D721Med (cell line): Measurements from ENCODE around the gene ODR4.
"Not testable (repeated sequence)": the region's sequence is repeated elsewhere in the genome, so short reads cannot be mapped to it uniquely, and the experiment has no call there.

ENCODE experiments used
- DNase-seq: peaks from one replicate; pipeline ENCODE4 v3.0.0; 2011; ENCODE audit warnings: low spot score; ENCODE audit not compliant: insufficient read length
- FAIRE-seq: peaks from 2 replicates; lab custom pipeline; 2011; peaks lifted over from hg19 to GRCh38; lab: Jason Lieb, UNC
- CTCF ChIP-seq: IDR thresholded peaks from 2 replicates; pipeline ENCODE4 v1.5.1; 2012; ENCODE audit warnings: mild to moderate bottlenecking, control low read depth; ENCODE audit not compliant: insufficient read depth; ENCODE audit errors: missing control alignments

The ODR4 gene

GRCh38 chr1:186374303-186375151 lies 1.1 kb upstream of the ODR4 start:
- FAIRE-seq (no peak), DNase-seq (no peak)
- no peak for TF ChIP-seq CTCF

DNA sequence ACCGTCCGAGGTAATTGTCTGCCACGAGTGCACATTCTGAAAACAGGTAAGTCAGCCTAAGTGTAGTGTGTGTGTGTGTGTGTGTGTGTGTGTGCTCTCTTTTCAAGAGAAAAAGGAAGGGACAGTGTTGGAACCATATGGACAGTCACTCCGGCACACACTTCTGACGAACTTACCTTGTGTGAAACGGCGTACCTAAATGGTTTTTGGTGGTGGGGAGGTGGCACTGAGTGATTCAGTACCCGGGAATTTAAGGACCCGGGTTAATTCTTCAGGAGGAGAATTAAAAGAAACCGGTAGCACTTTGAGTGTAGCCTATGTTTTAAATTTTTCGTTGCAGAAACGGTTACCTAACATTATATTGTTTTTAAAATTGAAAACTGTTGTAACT lies 286 bp downstream of the ODR4 start:
- DNase-seq (no peak), FAIRE-seq (peak; percentile 6)
- no peak for TF ChIP-seq CTCF

- no peak for DNase-seq
- peak; percentile 69 for FAIRE-seq
- no peak for TF ChIP-seq CTCF
Measured at GRCh38 chr1:186386725-186387383, 11.2 kb downstream of the ODR4 start.

- FAIRE-seq (no peak), DNase-seq (no peak)
- no peak for TF ChIP-seq CTCF
Measured at GRCh38 chr1:186390925-186391324, 15.3 kb downstream of the ODR4 start.

- DNase-seq (no peak), FAIRE-seq (no peak)
- no peak for TF ChIP-seq CTCF
Measured at GRCh38 chr1:186391841-186392240, 16.2 kb downstream of the ODR4 start.

- not testable (repeated sequence) for DNase-seq, FAIRE-seq
Measured at GRCh38 chr1:186392711-186393110, 17.1 kb downstream of the ODR4 start.

GRCh38 chr1:186401446-186401845 lies 25.8 kb downstream of the ODR4 start:
- DNase-seq, FAIRE-seq: not testable (repeated sequence)

- no peak for TF ChIP-seq CTCF
- DNase-seq (no peak), FAIRE-seq (peak; percentile 94)
Measured at GRCh38 chr1:186403632-186404031, 28.0 kb downstream of the ODR4 start.
